Fibroblast of skin of back (primary cell): ENCODE results near the gene LTBP2.

Experiments used
- DNase-seq: peaks from one replicate; pipeline ENCODE4 v3.0.0-alpha.2; 2013

LTBP2 gene

DNA sequence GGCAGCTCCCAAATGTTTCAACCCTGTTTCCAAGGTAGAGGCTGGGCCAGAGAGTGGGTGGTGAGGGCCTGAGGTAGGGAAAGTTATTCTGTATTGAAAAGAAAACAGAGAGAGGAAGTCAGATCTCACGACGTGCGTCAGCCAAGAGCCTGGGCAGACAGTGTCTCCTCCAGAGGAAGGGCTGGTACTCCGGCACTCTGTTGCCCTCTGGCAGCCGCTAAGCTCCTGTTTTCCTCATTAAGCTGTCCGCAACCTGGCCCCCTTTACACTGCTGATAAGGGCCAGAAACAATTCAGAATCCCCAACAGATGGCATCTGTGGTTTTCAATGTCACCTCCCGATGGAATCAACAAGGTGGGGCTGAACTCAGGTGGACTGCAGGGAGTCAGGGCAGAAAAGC lies 26.0 kb upstream of the LTBP2 start:
- DNase-seq, result no peak

DNA sequence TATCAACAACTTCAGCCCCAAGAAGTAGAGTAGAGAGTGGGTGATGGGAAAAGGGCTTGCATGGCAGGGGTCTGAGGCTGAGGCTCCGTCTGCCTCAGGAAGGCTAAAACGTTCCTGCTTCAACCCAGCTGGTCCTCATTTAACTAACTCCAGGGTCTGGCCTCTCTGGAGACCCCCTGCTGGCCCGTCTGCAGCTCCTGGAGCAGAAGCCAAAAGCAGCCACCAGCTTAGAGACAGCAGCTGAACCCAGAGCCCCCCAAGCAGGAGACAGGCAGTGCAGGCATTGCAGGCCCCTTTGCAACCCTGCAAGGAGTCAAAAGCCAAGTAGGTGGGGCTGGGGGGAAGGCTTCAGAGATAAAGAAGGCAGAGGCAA lies 25.1 kb upstream of the LTBP2 start:
- no peak for DNase-seq

DNA sequence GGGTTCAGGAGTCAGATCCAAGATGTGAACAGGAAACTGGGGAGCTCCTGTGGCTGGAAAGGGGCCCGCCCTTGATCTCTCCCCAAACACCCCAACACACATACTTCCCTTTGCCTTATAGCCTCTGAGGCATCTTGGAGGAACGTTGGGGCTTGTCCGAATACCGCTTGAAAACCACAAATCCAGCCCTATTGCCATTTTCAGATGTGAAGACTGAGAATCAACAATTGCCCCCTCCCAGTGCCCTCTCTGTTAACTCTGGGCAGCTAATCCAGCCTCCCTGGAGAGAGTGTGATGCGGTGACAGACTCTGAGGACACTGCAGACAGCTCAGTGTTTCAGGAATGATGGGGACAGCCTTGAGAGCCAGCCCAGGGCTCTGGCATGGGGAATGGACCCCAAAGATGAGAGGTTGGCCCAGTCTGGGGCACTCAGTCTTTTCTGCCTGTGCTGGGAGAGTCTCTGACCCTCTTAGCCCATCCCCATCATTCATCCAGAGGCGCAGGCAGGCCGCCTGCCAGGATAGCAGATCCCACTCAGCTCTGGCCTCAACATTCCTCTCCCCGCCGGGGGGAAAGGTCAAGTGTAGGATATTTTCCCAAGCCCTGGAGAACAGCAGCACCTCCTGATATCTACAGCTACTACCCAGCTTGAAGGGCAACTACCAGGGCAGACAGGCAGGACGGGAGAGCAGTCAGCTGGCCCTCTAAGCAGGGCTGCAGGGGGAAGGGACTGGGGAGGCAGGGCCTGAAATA lies 24.6 kb upstream of the LTBP2 start:
- DNase-seq, result peak; percentile 94

DNA sequence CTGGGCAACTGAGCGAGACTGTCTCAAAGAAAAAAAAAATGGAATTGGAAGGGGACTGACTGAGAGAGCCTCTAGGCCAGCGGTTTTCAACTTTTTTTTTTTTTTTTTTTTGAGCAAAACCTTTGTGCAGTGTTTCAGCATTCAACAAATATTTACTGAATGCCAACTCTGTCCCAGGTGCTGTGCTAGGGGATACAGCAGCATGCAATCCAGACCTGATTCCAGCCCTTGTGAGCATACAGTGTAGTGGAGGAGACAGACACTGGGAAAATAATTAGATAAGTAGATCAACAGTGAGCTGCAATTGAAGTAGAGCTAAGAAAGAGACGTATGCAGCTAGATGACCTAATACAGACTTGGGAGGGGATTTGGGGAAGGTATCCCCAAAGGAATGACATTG lies 23.8 kb upstream of the LTBP2 start:
- no peak for DNase-seq

DNA sequence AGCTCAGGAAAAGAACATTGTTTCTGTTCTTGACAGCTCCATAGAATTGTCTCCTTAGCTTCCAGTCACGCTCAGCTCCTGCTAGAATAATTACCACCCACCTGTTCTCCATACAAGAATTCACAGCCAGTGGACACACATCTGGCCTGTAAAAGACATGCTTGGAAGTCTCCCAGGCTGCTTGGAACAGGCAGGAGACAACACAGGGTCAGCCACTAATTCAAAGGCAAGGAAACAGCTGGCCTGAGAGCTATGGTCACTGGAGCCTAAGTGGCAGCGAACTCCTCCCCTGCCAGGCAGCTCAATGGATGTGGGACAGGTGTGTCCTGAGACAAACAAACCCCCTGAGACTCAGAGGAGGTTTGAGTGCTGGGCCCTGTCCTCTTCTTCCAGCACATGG lies 22.9 kb upstream of the LTBP2 start:
- no peak for DNase-seq

DNA sequence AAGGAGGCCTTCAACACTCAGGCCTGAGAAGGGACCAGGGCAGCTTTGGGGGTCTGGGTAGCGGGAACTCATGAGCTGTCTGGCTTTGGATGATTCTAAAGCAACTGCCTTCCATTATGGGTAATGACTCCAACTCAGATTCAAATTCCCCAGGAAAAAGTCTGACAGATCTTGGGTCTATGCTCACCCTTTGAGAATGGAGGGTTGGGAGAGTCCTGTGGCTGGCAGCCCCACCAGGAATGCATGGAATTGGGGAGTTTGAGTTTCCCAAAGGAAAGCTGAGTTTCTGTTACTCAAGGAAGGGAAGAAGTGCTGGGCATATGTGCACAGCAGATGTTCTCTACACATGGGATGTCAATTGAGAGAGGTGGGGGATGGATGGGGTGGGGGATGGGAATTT lies 22.4 kb upstream of the LTBP2 start:
- DNase-seq, result peak; percentile 87

DNA sequence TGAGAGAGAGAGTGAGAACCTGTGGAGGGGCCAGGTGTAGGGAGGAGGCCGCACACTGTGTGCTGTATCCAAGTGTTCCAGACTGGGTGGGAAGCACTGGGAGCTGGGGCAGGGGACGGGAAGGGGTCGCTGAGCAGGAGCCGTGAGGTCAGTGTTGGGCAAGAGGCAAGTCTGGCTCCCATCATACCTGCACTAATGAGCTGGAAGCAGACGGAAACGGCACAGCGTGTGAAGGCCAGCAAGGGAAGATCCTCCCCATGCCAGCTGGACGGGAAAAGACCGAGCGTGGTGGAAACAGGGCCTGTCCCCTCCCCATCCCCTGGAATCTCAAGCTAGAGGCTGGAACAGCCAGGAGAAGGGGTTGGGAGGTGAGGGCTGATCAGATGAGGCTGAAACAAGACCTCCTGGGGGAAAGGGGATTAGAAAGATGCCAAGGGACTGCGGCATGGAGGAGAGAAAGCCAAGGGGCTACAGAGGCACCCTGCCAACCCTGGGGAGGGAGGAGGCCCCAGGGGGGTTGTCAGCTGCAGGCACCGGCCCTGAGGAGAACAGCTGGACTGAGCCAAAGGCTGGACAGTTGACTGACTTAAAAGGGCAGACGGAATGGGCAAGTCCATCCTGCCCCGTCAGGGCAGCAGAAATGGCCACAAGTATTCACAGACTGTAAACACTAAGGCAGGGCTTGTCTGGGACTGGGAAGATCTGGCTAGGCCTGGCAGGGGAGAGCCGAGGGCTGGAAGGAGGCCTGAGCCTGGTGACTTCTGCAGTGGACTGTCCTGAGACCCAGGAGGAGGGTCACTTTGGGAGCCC lies 19.0 kb upstream of the LTBP2 start:
- DNase-seq, result no peak

DNA sequence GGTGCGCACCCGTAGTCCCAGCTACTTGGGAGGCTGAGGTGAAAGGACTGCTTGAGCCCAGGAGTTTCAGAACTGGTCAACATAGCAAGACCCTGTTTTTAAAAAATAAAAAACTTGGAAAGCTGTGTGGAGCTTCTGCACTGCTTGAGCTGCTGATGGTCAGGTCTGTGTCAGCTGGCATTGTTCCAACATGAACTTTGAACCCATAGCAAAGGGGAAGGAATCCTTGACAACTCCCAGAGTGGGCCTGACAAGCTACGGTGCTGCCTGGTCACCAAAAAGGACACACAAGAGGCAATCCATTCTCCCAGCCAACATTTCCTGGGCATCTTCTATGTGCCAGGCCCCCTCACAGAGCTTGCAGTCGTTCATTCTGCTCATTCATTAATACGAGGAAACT lies 16.4 kb upstream of the LTBP2 start:
- no peak for DNase-seq

DNA sequence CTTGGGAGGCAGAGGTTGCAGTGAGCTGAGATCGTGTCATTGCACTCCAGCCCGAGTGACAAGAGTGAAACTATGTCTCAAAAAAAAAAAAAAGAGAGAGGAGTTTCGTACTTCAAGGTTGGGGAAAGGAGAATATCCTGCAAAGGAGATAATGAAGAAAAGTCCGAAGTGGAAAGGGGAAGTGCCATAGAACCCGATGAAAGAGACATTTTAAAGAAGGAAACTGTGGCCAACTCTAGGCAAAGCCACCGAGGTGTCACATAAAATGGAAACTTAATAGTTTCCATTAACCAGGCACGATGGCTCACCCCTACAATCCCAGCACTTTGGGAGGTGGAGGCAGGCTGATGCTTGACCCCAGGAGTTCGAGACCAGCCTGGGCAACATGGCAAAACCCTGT lies 15.0 kb upstream of the LTBP2 start:
- no peak for DNase-seq

DNA sequence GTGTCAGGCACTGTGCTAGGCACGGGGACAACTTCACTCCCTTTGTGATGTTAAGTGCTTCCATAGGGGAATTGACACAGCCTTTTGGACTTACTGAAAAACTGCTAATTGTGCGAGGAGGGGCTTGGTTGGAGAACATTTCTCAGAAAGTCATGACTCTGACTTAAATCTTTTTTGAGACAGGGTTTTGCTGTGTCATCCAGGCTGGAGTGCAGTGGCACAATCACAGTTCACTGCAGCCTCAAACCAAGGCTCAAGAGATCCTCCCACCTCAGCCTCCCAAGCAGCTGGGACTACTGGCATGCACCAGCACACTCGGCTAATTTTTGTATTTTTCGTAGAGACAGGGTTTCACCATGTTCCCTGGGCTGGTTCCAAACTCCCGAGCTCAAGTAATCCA lies 10.2 kb upstream of the LTBP2 start:
- no peak for DNase-seq

DNA sequence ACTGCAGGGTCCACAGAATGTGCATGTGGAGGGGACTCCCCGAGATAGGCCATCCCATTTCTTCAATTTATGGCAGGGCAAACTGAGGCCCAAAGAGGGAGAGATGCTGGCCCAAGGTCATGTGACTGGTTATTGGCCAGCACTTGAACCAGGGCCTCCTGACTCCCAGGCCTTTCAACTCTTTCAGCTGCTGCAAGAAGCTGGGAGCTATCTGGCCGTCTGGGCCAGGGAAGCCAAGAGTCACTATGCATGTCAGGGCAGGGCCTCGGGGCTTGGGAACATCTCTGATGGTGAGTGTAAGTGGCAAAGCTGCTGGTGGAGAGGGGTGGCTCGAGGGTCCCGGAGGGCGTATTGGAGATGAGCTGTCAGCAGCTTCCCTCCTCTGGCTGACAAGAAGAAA lies 9.5 kb upstream of the LTBP2 start:
- no peak for DNase-seq

DNA sequence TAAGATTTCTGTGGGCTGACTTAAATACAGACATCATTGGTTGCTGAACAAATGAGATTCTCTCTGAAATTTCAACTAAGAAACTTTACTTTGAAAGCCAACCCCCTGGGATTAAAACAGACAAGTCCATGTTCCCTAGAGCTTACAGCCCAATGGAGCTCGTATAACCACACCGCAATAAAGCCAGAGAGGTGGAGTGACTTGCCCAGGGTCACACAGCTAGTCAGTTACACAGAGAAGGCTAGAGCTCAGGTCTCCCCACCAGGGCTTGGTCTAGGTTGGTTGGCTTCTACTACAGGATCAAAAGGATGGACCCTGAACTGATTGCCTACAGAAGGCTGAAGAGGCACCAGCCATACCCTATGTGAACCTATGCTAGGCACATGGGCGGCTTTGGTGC lies 8.9 kb upstream of the LTBP2 start:
- DNase-seq, result no peak

DNA sequence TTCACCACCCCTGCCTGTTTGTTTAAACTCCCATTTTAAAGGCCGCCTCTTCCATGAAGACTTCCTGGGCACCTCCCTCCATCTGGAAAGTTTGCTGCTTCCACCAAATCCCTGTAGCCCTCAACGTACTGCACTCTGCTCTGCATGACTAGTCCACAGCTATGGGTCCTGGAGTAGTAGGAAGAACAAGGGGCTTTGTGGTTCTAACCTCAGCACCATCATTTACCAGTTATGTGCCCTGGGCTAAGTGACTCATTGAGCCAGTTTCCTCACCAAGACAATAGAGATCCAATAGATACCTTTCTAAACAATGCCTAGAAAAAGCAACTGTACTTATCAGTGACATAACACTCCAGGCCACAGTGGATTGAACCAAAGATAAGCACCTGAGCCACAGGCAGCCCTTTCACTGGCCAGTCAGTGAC lies 8.5 kb upstream of the LTBP2 start:
- peak; percentile 96 for DNase-seq

DNA sequence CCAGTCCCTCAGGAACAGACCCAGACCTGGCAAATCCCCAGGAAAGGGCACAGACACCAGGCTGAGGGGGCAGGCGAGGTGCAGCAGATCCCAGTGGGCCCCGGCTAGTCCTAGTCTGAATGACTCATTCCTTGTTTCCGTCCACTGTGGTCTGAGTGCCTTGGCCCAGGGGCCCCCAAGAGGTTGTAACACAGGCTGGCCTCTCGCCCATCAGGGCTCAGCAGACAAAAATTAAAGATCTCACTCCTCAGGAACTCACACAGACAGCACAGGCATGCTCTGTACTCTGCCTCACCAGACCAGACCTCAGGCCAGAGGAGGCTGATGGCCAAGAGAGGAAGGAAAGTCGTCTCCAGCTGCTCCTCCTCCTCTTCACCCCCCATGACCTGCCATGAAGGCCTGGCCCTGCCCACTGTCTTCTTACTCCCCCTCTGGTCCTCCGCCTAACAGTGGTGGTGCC lies 7.7 kb upstream of the LTBP2 start:
- peak; percentile 99 for DNase-seq

DNA sequence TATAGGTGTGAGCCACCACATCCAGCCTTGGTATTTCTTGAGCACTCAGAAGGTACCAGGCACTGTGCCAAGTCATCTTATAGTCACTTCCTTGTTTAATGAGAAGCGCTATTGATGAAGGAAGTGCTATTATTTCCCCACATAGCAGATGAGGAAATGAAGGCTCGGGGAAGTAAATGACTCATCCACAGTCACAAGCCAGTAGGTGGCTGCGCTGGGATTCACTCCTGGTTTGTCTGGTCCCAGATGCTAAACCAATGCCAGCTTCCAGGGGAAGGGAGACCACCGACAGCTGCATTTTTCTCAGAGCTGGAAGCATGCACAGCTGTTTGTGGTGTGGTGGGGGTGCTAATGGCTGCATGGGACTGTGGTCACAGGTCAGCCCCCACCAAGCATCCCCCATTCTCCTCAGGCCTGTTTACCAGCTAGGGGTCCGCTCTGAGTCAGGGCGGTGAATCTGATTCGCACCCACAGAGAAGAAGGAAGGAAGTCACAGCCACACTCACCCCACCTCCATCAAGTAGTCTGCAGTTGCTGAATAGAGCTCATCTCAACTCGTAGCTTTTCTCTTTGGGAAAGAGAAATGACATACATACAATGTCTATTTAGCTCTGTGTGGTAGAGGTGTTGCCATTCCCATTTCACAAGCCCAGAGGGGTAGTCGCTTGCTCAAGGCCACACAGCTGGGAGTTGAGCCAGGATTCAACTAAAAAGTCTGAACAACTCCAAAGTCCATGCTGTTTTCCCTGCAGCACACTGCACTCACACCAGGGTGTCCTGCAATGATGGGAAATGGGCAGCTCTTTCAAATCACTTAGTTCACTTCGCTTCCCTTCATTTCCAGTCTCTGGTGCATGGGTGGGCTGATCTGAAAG lies 6.3 kb upstream of the LTBP2 start:
- peak; percentile 78 for DNase-seq

DNA sequence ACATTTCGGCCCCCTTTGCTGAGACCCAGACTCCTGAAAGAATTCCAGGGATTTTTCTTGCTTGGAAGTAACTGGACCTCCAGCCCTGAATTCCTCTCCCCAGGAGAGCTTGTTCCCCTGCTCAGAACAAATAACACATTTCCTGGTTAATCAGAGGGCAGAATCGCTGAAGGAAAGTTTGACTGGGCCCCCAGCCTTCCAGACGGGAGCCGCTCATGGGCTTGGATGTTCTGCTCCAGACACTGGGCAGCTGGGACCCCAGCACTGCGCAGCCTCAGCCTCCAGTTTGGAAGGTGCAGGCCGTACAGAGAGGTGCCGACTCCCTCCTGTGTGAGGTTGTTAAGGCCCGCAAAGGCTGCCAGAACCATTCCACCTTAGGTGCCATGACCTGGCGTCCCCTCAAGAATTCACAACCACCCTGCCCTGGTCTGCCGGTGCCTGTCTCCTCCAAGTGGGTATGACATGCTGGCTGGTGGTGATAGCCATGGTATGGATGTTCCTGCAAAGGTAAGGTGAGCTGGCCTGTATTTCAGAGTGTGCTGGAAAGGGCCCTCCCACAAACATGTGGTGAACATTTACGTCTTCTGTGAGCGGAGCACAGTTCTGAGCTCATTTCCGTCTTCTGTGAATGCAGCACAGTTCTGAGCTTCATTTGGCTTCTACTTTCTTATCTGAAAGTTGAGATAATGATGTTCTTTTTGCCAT lies 5.1 kb upstream of the LTBP2 start:
- peak; percentile 80 for DNase-seq

DNA sequence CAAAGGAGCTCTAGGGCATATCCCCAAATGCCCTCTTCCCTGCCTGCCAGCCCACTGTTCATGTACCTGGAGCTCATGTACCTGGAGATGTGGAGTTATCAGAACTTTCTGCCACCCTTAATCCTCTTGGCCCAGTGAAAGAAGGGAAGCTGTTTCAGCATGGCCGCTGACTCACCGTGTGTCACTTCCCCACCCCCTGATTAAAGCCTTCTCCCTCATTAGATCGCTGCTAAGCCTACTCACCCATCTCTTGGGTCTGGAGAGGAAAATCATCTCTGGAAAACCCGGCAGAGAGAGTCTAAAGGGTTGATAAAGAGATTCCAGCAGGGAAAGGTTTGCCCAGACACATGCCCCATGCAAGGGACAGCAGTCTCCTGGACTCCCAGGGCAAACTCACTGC lies 4.5 kb upstream of the LTBP2 start:
- peak; percentile 95 for DNase-seq

DNA sequence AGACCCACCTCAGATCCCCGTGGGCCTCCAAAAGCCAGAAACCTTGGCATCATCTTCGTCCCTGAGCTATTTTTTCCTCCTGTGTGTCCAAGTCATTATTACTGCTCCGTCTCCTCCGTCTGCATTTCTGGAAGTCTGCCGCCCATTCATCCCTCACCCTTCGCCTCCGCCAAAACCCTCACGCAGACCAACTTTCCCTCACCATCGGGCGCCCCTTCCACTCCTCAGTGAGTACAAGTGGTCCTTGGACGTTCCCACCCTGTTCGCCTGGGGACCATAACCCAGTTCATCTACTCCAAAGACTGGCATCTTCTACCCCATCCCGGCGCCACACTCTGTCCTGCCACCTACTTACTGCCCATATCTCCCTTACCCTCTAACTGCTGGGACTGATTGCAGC lies 3.7 kb upstream of the LTBP2 start:
- no peak for DNase-seq

DNA sequence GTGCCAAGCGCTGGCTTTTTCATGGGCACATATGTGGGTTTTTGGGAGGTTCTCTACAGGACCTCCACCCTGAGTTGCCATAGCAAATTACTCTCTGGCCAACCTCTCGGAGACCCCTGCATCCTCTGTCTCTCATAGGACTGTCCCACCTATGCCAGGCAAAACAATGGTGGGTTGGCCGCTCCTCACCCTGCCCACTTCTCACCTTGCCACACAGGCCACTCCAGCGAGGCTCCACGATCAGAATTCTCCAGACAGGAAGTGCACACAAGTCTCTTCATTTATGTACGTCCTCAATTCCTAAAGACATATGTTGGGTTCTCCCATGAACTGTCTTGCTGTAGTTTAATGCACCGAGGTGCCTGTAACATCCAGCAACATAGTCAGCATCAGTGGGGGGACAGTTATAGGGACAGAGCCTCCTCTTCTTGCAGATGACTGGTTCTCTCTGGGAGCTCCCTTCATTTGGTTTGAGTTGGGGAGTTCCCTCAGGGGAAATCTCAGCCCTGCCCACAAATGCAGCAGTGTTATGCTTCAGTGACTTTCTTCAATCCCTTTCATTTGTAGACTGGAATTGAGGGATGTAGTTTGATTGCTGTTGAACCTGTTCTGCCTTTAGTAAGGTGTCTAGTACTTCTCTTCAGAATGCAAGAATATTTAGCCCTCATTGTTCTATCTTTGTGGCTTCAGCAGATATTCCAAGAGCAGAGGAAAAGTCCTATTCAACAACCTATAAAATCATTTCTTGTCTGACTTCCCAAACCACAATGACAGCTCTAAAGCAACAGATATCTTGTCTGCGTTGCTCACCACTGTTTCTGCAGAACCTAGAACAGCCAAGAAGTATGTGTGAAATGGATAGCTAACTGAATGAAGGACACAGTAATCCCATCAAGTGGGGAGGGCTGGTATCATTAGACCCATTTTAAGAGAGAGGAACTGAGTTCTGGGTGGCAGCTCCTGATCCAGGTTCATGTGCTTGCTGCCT lies 2.8 kb upstream of the LTBP2 start:
- peak; percentile 39 for DNase-seq

DNA sequence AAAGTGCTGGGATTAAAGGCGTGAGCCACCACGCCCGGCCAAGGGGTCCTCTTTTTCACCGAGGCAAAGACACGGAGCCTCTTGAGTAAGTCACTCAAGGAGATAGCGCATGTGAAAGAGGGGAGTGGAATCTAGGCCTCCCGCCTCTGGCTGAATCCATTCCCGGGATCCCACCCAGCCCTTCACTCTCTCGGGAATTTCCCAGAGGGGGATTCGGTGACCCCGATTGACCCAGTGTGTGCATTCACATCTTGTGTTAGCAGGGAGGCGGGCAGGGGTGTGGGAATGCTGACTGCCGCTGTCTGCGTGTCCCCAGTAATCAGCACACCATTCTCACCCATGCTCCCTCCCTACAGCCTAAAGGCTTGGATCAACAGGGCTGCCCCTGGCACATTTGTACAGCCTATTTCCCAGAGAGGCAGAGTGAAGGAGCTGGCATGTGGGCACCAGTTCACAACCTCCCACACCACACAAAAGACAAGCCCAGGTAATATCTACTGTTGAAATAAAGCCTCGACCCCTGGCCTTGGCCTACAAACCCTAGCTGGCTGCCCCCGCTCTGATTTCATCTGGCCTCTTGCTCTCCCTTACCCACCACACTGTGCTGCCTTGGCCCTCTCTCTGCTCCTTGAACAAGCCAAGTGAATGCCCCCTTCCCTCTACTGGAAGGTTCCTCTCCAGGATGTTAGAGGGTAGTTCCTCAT lies 1.3 kb upstream of the LTBP2 start:
- DNase-seq, result no peak
